Stimulated activated CD4-positive, alpha-beta T cell treated with anti-CD3 and anti-CD28 coated beads, TNF-alpha, amount 100 ng/mL, for 48 hours (primary cell): ENCODE data around the gene GBP4.
"Not testable (repeated sequence)": the region's sequence is repeated elsewhere in the genome, so short reads cannot be mapped to it uniquely, and the experiment has no call there.

Experiments
- DNase-seq, 3 donors: peaks; one replicate each; pipeline ENCODE4 v3.0.0-alpha.2; 2020; ENCODE audit warnings: low read depth in 3 of 3

GBP4 gene, protein sequence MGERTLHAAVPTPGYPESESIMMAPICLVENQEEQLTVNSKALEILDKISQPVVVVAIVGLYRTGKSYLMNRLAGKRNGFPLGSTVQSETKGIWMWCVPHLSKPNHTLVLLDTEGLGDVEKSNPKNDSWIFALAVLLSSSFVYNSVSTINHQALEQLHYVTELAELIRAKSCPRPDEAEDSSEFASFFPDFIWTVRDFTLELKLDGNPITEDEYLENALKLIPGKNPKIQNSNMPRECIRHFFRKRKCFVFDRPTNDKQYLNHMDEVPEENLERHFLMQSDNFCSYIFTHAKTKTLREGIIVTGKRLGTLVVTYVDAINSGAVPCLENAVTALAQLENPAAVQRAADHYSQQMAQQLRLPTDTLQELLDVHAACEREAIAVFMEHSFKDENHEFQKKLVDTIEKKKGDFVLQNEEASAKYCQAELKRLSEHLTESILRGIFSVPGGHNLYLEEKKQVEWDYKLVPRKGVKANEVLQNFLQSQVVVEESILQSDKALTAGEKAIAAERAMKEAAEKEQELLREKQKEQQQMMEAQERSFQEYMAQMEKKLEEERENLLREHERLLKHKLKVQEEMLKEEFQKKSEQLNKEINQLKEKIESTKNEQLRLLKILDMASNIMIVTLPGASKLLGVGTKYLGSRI

DNA sequence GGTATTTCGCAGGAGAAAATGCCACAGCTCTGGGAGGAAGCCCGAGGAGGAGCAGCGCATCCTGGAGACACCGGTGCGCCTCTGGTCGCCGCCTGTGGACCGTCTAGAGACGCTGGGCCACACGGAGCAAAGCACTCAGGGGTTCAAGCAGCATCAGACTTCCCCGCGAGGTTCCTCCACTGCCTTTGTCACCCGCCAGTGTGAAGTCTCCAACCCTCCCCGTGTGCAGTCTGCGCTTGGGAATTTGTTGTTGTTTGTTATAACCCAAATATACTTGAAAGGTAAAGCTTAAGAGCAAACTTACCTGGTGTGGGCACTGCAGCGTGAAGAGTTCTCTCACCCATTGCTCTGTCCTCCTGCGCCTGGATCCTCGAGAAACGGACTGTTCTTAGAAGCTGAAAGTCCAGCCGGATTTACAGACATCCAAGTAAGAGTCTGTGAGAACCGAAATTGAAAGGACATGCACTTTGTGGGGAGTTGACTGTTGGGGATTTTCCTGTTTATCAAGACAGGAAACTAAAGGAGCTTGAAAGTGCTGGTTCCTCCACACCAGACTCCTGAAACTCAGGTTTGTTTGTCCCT is at the start of gene GBP4:
TSS of gene GBP4 (minus strand) at position 452 of the 582 bp plus-strand sequence. CDS start at position 344, 108 bp downstream.
- DNase-seq = peak in 1 of 3 donors; percentile 9

GRCh38 chr1:89243046-89243445 is 44.3 kb upstream of the GBP4 start:
- DNase-seq = no peak

DNA sequence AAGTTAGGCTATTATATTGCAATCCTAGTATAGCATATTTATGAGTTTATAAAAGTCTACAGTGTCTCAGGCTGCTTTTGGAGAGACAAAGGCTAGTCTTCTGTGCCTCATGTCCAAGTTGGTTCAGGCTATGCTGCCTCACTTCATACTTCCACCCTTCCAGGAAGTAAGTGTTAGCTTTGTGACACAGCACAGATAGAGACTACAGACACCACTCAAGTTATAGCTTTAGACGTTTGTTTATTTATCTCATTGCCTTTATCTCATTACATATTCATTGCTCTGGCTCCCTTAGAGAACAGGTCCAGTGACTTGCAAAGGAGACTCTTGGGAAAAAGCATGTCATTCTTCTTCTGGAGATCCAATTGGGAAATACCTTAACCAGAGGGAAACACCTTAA is 22.6 kb upstream of the GBP4 start:
- no peak for DNase-seq

DNA sequence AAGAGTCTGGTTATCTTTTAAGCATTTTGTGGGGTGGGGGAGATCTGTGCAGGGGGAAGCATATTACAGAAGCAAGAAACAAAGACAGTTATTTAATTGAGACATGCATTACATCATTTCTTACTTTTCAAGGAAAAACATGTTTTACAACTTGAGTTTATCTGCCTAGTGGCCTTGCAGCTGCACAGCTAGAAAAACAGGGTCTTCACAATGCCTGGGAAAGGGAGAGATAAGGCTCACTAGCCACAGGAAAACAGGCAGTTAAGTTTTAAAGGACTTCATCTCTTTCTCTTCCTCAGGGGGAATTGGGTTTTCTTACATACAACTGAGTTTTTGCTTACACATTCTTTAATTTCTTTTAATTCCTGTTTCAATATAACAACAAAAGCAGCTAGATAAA is 21.1 kb upstream of the GBP4 start:
- not testable (repeated sequence) for DNase-seq

DNA sequence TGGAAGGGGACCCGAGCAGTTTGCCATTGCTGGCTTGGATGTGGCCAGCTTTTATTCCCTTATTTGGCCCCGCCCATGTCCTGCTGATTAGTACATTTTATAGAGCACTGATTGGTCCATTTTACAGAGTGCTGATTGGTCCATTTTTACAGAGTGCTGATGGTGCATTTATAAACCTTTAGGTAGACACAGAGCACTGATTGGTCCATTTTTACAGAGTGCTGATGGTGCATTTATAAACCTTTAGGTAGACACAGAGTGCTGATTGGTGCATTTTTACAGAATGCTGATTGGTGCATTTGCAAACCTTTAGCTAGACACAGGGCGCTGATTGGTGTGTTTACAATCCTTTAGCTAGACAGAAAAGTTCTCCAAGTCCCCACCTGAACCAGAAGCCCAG is 20.2 kb upstream of the GBP4 start:
- DNase-seq = not testable (repeated sequence)

GRCh38 chr1:89213347-89213746 is 14.6 kb upstream of the GBP4 start:
- DNase-seq = no peak

DNA sequence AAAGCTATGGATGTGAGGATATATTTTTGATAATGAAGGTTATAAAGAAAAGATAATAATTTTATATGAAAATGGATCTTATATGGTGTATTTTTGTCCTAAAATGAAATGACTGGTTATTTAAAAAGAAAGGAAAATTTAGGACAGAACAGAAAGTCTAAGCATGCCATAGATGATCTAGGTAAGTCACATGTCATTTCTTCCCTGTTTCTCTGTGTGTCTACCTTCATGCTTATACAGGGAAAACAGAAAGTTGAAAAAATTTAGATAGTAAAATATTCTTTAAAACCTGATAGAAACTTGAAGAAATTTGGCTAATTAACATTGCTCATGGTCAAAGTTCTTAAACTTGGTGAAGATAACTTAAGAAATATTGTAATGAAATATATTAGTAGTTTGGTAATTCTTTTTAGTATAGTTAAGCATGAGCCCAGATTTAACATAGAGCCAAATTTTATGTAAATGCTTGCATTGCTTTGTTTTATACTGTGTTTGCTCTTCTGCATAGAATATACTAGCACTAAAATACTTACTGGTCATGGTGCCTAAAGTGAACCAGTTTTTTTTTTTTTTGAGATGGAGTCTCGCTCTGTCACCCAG is 12.4 kb upstream of the GBP4 start:
- no peak for DNase-seq

DNA sequence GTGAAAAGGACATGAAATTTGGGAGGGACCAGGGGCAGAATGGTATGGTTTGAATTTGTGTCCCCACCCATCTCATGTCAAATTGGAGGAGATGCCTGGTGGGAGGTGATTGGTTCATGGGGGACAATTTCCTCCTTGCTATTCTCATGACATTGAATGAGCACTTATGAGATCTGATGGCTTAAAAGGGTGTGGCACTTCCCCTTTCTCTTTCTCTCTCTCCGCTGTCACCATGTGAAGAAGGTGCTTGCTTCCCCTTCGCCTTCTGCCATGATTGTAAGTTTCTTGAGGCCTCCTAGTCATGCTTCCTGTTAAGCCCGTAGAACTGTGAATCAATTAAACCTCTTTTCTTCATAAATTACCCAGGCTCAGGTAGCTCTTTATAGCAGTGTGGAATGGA is 7.6 kb upstream of the GBP4 start:
- DNase-seq = no peak

DNA sequence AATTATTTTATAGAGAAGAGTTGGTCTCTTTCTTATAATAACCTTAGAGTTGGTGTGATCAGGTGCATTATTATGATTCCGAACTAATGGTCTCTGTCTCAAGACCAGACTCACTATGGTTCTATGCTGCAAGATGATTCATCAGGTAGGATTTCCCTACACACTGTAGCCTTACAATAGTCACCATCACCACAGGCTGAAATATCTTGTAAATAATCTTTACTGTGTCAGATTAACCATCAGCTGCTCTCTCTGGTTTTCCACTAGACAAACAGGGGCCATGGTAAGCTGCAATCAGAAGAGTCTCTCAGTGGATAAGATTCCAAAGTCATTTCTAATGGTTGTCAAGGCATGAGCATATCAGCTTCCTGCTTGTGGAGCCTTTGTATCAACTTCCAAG is 4.4 kb upstream of the GBP4 start:
- DNase-seq = no peak

GRCh38 chr1:89201106-89201794 is 2.5 kb upstream of the GBP4 start:
- no peak for DNase-seq

- DNase-seq = no peak
Observed at GRCh38 chr1:89200663-89201062, 1.9 kb upstream of the GBP4 start.

DNA sequence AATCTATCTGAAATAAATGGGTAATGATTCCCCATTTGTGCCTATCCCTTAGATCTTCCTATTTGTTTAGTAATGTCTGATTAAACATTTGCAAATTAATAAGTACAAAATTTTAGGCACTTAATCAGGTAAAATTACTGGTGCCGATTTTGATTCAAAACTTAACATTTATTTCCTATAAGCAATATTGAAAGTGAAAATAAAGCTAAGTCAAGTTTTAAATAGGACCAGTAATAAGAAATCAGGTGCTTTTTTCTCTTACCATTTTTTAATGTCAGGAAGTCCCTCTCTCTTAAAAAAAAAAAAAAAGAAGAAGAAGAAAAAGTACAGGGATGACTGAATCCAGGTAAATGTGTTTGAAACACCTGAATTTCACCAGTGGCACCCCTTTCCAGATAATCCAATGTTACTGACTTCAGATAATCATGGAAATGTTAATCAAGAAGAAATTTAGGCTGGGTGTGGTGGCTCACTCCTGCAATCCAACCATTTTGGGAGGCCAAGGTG is 836 bp upstream of the GBP4 start:
- no peak for DNase-seq

GRCh38 chr1:89198081-89198480 is 661 bp downstream of the GBP4 start:
- no peak for DNase-seq

- DNase-seq = no peak
Observed at GRCh38 chr1:89195476-89195875, 3.3 kb downstream of the GBP4 start.

- DNase-seq = no peak
Observed at GRCh38 chr1:89191314-89191713, 7.4 kb downstream of the GBP4 start.

- no peak for DNase-seq
Observed at GRCh38 chr1:89190017-89190416, 8.7 kb downstream of the GBP4 start.

DNA sequence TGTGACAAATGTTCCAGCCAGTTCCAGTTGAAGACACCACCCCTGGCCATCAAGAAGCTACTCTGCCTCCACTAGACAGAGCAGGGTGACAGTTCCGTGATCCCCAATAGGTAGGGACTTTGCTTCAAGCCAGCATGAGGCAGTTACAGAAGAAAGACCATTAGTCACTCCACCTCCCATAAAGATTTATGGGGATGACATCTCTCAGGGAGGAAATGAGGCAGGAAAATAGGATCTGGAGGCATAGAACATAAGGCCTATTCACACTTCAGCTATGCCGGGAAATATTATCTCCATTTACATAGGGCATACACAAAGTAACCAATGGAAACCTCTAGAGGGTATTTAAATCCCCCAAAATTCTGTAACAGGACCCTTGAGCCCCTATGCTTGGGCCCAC is 19.4 kb downstream of the GBP4 start:
- no peak for DNase-seq

DNA sequence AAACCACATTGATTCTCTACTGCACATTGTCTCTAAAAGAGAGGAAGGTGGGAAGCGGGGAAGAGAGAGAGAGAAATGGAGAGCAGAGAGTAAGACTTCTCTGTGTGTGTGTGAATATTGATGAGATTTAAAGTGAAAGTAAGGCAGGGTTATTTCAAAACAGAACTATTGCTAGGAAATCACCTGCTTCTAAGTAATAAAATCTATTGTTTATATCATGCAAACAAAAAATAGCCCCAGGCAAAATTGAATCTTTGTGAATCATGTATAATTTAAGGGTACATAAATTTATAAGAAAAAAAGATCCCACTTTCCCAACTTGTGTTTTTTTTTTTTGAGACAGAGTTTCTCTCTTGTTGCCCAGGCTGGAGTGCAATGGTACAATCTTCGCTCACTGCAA is 21.8 kb downstream of the GBP4 start:
- no peak for DNase-seq

GRCh38 chr1:89175601-89176256 is 23.0 kb downstream of the GBP4 start, which contains the start of gene GBP7:
TSS of gene GBP7 (minus strand) at chr1:89176003. CDS start at chr1:89171935, 4,068 bp downstream.
- no peak for DNase-seq

GRCh38 chr1:89174491-89174890 is 24.3 kb downstream of the GBP4 start:
- no peak for DNase-seq

DNA sequence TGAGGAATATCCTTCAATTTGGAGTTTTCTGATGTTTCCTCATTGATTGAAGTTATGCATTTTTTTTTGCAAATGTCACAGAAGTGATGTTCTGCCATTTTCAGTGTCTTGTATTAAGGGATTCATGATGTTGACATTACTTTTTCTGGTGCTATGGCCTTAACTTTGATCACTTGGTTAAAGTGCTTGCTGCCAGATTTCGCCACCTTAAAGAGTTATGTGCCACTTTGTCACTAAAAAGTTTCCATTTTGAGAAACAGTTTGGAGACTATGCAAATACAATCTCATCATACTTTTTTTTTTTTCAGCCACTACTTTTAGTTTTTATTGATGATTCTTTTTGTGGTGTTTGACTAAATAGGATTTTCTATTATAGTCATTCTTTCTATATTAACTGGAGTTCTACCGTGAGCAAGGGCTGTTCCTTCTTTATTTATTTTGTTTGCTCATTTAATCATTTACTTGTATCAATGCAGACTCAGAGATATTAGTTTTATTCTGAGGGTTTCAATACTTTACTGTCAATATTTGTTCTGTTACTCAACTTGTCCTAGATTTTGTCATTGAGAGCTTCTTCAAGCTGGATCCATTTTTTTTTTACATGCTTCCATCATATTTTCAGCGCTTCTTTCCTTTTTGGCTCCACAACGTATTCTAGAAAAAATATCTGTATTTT is 26.1 kb downstream of the GBP4 start:
- no peak for DNase-seq
